HG03064 (cell line): ENCODE measurements around the gene TMEM236.

Source experiments
- ATAC-seq: cut with Tn5 transposase; IDR thresholded peaks from one replicate; pipeline ENCODE4 v1.9.1; 2021; ENCODE audit warnings: low read depth; ENCODE audit not compliant: unreplicated experiment

Gene TMEM236

DNA sequence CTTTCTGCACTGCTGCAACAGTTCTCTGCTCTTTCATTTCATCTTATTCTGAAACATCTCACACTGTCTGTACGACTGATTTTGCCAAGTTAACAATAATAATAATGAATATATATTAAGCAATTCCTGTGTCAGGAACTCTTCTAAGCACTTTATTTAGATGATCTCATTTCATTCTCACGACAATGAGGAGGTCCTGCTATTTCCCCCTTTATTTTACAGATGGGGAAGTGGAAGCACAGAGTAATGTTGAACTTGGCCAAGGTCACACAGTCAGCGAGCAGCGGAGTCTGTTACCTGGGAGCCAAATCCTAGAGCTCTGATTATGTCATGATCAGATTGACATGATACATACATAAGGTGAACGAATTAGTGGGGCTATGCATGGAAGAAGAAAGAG is 63.0 kb downstream of the TMEM236 start:
- no peak for ATAC-seq

DNA sequence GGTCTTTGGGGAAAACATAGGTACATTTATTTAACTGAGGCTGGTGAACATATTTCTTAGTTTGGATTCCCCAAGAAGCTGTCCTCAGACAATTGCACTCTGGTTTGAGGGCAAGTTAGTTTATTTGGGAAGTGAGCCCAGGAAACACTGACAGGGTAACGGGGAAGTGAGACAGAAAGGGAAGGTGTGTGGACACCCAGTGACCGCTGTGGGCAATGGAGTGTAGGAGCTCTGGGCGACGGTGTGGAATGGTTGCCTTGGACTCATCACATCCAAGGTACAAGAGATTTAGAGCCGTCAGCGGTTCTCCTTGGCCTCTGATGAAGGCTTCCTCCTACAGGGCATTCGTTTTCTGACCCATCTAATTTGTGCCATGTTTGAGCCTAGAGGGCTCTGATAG is 64.2 kb downstream of the TMEM236 start:
- no peak for ATAC-seq

GRCh38 chr10:17817316-17817715 is 65.3 kb downstream of the TMEM236 start:
- ATAC-seq, result no peak

- ATAC-seq, result no peak
Observed at GRCh38 chr10:17817790-17818189, 65.8 kb downstream of the TMEM236 start.

GRCh38 chr10:17819836-17820235 is 67.8 kb downstream of the TMEM236 start:
- ATAC-seq, result no peak

DNA sequence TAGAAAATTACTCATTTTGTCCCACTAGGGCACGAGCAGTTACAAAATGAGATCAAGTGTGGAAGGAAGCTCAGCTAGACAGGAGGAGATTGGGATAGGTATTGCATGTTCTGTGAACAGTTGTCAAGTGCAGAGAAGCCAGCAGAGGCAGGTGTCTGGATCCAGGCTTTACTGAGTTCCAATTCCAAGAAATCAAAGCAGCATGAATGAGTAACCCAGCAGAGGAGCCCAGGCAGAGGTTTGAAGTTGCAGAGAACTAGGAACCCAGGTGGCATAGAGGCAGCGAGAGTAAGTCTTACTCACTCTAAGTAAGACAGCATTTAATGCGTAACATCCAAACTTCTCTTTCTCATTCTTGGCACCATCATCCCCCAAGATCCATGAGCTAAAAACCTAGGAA is 68.9 kb downstream of the TMEM236 start:
- no peak for ATAC-seq

DNA sequence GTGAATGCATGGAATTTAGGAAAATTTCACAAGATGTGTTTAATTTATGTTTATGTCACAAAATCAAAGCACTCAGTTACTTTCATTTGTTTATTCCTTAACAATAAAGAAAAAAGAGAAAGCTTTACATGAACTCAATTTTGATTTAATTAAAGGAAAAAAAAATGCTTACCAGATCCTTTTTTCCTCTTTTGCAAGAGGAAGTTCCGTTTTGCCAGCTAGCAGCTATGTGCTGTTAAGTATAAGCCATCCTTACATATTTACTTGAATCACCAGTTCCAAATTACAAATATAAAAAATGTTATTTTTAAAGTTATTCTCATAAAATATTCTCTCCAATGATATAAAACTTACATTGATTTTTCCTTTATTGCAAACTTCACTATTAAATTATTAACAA is 69.9 kb downstream of the TMEM236 start:
- ATAC-seq, result no peak

DNA sequence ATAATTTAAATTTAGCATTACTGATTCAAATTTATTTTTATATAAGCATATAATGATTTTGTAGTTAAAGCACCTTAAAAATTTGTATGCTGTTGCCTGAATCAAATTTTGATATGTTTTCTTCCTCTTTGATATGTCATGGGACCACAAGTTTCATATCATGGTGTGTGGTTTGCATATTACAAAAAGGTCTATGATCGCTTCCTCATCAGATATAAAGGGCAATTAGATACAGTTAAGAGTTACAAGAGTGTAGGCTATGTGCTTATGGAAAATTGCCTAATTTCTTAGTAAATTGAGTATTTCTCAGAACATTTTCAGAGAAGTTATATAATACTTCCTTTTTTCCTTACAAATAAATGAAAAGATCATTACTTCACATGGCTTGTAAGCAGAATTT is 79.3 kb downstream of the TMEM236 start:
- no peak for ATAC-seq

DNA sequence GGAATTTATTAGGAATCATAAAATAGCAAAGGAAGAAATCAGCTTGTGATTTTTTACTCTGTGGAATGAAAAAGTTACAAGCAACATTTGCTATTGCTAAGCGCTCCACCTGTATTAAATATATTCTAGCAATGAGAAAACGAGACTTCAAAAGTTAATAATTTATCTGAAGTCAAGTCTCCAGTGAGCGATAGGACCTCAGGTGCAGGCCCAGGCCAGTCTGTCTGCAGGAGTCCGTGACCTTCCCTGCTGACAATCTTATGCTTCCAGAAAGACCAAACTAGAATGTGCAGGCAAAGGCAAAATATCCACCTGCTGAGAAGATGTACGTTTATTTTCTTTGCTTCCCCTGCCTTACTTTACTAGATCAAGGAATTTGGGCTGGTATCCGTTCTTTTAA is 79.9 kb downstream of the TMEM236 start:
- no peak for ATAC-seq

DNA sequence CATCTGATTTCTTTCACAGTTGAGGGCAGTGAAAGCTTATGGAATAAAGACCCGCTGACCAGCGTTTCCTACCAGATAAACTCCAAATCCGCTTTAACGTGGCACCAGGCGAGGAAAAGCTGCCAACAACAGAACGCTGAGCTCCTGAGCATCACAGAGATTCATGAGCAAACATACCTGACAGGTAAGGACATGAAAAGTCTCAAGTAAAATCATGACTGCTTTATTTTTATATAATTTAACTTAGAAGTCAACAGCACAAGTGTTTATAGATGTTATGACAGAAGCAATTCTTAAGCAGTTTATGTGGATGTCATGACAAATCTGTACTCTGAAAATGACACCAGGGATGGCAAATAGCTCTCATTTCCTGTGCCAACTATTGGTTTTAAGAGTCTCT is 81.7 kb downstream of the TMEM236 start:
- ATAC-seq, result no peak

DNA sequence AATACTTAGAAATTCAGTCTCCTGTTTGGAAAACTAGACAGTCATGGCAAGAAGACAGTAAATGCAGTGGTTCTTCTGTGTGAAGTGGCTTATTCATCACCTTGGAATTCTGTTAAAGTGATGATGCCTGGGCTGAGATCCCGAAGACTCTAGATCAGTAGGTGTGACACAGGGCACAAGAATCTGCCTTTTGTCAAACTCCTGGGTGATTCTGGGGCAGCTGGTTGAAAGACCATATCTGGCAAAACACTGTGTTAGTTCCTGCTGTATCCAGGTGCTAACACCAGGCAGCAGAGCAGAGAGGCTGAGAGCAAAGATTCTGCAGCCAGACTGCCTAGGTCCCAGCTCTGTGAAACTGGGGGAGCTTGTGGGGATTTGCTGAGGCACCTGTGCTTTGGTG is 83.7 kb downstream of the TMEM236 start:
- ATAC-seq, result no peak

- ATAC-seq, result no peak
Observed at GRCh38 chr10:17836942-17837341, 84.9 kb downstream of the TMEM236 start.

DNA sequence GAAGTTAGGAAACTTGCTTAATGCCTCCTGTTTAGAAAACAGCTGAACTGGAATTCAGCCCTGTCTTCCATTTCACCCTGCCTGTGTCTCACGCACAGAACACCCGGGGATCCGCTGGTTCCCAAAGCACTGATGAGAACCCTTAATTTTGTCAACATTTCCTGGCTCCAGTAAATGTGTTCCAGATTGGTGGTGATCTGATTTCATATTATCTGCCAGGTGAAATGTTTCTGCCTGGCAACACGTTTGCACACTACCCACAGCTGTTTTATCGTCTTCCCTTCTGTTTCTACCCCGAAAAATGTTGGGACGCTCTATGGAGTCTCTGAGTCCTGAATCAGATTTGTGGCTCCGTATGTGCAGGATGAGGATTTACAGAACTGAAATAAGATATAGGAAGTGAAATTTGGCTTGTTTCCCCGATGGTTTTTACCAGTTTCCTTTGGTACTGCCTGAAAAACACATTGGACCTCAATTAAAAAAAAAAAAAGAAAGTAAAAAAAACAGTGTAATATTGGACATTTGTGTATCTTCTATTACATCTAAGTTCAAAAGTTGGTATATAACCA is 86.2 kb downstream of the TMEM236 start:
- ATAC-seq, result no peak

GRCh38 chr10:17841050-17841449 is 89.0 kb downstream of the TMEM236 start:
- ATAC-seq, result no peak

DNA sequence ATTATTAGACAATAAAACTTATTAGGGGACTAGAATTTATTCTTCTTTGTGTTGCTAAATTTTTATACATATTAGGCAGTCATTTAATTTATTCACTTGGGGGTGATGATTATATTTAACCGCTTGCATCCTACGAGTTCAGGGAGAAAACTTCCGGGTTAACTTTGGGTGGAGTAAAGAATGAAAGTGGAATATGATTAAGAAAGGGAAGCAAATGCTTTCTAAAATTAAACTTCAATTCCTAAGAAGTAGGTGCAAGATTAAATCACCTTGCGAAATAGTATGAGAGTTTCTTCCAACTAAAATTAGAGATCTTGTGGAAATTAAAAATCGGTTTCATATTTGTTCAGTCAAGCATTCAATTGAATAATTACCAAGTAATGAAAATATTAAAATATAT is 90.6 kb downstream of the TMEM236 start:
- no peak for ATAC-seq

DNA sequence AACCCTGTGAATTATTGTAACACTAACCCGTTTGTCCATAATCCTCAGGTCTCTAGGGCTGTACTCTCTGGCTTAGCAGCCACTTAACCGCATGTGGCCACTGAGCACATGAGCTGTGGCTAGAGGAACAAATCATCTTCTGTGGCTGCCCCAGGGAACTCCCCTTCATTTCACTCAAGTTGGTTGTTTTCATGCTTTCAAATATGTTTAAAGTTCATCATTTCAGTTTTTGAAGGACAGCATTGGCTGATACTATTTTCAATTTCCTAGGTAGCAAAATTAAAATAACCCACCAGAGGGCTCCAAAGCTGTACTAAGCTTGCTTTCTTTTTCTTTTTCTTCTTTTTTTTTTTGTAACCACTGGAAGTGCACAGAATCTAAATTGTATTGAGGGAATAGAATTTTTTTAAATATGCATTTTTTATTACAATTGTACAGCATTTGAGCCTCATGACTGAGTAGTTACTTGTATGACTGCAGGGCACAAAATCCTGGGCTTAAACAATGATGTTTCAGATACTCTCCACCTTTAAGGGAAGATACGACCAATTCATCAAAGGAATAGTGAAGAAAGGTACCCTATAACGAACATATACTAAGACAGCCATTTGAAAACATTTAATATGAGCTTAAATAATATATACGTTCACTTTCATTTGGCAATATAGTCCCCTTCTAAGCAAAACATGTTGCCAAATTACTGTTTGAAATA is 95.7 kb downstream of the TMEM236 start:
- no peak for ATAC-seq

GRCh38 chr10:17848646-17849045 is 96.6 kb downstream of the TMEM236 start:
- ATAC-seq, result no peak
